Measurements from ENCODE around the gene NLGN3. TPM values are rescaled to one million over a fixed set of nuclear protein-coding genes. Genes with fewer than 3 reads are reported as not detected.
A peak's percentile ranks its signal among the peaks of the same experiment; 100 is the strongest.

NLGN3 gene
- total RNA-seq, 1 donor from 2014 or later, result 0.24 TPM

DNA sequence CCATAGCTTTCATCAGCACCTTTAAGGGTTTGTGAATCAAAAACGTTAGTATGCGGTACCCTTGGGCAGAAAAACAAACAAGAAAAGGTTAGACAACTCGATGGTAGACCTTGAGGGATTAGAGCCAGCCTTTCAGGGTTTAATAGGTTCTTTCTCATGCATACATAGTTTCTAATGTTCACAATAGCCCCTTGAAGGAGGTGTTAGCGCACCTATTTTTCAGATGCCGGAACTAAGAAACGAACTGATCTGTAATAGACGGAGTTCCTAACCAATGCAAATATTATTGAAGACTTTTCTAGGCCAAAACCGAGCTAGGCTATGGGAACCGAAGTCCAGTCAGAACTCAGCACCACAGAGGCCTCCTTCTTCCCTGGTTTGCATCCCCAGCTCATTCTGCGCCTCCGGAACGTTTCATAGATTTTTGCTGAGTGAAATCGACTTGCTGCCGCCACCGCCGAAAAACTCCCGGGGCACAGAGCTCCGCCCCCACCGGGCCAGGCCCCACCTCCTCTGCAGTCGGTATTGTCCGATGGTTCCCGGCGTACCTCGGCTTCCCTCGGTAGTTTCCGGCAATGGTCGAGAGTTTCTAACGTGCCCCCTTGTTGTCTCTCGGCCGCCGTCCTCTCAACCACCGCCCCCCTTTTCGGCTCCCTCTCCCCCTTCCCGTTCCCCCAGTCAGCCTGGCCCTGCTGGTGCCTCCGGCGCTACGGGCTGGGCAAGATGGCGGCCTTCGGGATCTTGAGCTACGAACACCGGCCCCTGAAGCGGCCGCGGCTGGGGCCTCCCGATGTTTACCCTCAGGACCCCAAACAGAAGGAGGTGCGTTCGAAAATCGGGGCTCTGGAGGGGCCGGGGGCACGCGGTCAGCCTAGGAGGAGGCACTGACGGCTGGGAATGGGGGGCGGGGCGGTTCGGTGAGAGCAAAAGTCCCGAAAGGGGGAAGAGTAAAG lies 26.3 kb upstream of the NLGN3 start, which contains the start of gene MED12:
Gene MED12, plus strand, starts transcription at position 565 of the 953 bp plus-strand sequence. Its CDS starts 159 bp downstream, at position 724.
- peak; percentile 85 for DNase-seq (ENCODE audit: low read depth)

DNA sequence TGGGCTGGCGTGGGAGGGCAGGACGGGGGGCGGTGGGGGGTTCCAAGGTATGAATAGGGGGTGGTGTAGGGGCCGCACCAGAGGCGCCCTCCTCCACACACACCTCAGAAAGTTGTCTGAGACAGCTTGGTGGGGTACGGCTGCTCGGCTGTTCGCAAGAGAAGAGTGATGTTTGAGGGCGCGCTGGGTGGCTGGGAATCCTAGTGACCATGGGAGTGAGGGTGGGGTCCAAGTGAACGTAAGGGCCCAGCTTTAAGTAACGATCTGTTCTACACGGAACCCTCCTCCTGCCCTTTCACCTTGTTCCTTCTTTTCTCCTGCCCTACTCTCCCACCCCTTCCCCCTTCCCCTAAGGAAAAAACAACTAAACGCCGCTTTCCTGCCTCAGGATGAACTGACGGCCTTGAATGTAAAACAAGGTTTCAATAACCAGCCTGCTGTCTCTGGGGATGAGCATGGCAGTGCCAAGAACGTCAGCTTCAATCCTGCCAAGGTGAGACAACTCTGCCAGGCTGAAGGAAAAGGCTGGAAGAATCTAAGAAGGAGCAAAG lies 25.6 kb upstream of the NLGN3 start:
- no peak for DNase-seq (ENCODE audit: low read depth)

DNA sequence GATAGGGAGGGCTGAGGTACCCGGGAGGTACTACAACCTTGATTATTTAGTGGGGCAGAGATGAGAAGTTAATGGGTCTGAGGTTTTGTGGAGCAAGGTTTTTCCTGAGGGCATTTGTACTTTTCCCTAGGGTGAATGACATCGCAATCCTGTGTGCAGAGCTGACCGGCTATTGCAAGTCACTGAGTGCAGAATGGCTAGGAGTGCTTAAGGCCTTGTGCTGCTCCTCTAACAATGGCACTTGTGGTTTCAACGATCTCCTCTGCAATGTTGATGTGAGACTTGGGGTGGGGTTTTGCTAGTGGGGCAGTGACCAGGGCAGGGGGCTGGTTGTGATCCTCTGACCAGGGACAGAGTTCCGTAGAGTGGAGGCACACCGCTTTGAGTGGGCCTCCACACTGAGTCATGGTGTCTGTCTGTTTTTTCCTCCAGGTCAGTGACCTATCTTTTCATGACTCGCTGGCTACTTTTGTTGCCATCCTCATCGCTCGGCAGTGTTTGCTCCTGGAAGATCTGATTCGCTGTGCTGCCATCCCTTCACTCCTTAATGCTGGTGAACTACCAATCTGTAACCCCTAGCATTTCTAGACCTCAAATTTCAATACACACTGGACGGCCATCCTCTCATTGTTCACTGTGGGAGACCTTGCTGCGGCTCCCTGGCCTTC lies 16.3 kb upstream of the NLGN3 start:
- no peak for DNase-seq (ENCODE audit: low read depth)

DNA sequence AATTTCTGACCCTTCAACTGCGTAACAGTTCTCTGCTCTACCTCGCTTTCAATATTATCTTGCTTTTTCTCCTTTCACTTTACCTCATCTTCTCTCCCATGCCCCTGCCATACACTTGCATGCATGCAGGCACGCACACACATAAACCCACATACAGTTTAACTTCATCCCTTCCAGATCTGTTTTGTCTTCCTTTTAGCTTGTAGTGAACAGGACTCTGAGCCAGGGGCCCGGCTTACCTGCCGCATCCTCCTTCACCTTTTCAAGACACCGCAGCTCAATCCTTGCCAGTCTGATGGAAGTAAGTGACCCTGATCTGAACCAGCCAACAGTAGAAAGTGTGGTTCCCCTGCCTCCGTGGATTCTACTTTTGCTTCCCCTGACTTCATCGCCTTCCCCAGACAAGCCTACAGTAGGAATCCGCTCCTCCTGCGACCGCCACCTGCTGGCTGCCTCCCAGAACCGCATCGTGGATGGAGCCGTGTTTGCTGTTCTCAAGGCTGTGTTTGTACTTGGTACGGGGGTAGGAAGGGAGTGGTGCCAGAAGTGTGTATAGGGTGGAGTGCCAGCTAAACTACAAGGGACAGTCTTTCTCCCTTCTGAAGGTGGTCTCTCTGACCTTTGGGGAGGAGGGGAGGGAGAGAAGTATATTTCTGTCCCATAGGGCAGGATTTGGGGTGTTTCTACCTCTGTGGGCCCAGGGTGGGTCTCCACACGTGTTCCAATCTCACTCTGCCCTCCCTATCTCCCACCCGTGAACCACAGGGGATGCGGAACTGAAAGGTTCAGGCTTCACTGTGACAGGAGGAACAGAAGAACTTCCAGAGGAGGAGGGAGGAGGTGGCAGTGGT lies 15.5 kb upstream of the NLGN3 start:
- peak; percentile 60 for DNase-seq (ENCODE audit: low read depth)

DNA sequence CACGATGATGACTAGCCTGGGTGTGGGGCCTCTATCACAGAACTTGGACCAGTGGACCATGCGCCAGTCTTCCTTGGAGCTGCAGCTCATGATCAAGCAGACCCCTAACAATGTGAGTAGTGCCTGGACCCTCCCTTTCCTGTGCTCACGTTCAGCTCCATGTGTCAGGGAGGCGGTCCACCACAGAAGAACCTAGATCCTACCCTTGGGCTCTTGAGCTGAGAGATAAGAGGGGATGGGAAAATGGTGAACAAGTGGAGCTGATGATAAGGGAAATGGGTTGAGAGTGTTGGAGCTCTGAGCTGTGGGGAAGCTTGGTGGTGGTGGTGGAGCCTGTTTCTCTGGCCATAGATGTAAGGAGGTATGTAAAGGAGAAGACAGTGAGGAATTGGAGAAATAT lies 13.1 kb upstream of the NLGN3 start:
- no peak for DNase-seq (ENCODE audit: low read depth)

DNA sequence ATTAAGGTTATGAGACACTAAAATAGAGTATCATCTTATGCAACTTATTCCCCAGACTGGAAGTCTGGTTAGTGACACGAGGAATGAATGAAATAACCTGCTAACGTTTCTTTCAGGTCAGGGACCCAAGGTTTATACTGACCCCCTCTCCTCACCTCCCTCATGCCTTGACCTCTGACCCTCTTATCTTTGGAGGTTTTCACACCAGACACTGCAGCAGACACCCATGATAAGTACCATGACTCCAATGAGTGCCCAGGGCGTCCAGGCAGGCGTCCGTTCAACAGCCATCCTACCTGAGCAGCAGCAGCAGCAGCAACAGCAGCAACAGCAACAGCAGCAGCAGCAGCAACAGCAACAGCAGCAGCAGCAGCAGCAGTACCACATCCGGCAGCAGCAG lies 4.2 kb upstream of the NLGN3 start:
- DNase-seq (ENCODE audit: low read depth), result no peak

DNA sequence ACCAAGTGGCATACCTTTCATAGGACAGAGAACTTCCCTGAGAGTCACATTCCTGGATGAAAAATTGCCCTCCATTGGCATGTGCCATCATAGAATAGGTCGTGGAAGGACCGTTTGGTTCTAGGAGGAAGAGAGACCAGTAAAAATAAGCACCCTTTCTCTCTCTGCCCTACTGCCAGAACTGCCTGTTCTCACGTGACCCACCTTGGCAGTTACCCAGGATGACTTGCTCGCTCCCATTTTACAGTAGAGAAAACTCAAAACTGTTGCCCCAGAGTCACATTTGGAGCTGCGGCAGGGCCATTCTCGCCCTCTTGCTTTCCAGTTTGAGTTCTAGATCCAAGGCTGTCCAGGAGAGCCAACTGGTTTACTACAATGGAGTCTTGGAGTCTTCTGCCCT lies 1.1 kb upstream of the NLGN3 start:
- DNase-seq (ENCODE audit: low read depth), result no peak

DNA sequence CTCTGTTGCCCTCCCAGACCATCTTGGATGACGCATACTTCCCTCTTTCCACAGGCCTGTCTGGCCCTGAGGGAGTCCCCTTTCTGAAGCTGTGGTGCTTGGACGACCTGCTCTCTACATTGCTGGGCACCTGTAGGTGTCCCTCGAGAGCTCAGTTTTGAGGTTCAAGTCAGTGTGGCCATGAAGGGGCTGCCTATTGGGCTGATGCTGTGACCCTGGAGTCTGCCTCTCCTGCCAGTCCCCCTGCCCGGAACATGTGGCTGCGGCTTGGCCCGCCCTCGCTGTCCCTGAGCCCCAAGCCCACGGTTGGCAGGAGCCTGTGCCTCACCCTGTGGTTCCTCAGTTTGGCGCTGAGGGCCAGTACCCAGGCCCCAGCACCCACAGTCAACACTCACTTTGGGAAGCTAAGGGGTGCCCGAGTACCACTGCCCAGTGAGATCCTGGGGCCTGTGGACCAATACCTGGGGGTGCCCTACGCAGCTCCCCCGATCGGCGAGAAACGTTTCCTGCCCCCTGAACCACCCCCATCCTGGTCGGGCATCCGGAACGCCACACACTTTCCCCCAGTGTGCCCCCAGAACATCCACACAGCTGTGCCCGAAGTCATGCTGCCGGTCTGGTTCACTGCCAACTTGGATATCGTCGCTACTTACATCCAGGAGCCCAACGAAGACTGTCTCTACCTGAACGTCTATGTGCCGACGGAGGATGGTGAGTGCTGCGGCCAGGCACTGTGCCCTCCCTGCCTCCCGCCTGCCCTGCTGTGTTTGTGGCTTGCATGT lies 3.0 kb downstream of the NLGN3 start:
- DNase-seq (ENCODE audit: low read depth), result no peak

DNA sequence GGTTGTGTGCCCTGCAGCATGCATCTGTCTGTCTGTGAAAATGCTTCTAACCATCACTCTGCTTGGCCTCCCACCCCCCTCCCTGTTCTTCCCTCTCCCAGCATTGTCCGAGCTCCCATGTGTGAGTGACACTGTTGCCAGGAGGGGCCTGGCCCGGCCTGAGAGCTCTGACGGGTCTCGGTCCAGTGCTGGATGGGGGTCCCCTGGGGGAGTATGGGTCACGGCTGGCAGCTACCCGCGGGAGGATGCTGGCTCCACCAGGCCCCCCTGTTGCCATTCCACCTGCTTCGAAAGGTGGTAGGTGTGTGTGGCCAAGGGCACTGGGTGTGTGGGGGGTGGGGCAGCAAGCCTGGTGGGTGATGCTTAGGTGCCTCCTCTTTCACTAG lies 3.6 kb downstream of the NLGN3 start:
- DNase-seq (ENCODE audit: low read depth), result no peak

DNA sequence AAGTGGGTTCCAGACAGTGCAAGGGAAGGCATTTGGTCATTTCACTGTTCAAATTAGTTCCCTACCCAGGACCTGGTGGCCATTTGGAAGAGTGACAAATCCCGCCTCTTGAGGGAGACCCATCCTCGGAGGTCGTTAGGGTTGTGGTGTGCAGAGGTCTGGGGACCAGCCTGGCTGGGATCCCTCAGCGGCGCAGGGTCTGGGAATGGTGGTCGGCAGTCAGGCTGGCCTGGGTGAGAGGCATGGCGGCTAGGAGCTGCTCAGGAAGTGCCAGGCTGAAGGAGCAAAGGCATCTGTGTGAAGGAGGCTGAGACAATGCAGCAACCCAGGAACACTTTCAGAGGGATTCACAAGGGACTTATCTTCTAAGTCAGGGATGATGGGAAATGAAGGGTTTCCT lies 6.7 kb downstream of the NLGN3 start:
- no peak for DNase-seq (ENCODE audit: low read depth)

DNA sequence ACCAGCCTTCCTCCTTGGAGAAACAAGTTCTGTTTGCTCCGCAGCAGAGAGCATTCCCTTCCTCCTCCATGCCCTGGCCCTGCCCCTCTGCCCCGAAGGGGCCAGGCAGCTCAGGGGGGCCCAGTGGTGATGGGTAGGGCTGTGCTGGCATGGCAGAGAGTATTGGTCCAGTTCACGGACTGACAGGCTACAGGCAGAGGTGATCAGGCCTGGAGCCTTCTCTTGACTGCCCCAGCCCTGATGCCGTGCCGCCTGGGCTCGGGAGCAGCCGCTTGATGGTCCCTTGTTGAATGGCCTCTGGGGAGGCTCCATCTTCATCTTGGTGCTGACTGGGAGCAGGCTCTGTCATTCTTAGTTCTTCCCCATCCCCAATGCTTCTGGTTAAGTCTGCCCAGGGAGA lies 9.6 kb downstream of the NLGN3 start:
- DNase-seq (ENCODE audit: low read depth), result no peak

DNA sequence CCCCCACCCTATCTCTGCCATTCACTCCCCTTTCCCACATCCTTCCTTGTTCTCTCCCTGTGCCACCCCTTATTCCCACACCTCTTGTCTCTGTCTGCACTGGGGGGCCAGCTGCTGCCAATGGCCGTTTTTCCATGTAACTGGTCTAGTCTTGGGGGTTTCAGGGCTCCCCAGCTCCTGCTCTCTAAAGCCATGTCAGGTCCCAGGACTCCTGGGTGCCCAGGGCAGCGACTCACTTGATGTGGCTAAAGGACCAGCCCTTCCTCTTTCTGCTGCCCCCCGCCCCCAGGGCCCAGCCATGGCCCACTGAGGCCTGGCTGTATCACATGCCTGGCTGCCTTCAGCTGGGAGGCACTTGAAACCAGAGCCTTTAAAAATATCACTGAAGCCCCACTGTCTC lies 10.0 kb downstream of the NLGN3 start:
- DNase-seq (ENCODE audit: low read depth), result no peak

DNA sequence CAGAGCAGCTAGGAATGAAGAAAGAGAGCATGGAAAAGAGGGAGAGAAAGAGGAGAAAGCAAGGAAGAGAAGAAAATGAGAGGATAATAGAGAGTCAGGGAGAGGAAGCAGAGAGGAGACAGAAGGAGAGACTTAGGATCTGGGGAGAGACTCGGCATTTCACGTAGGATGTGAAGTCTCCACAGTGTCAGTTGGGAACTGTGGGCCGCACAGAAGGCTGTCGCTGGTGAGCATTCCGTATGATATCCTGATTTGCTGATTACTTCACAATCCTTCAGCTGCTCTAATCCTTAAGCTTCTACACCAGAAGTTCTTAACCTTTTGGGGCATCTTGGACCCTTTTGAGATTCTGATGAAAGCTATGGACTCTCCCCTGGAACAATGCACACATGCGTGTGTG lies 14.0 kb downstream of the NLGN3 start:
- no peak for DNase-seq (ENCODE audit: low read depth)

DNA sequence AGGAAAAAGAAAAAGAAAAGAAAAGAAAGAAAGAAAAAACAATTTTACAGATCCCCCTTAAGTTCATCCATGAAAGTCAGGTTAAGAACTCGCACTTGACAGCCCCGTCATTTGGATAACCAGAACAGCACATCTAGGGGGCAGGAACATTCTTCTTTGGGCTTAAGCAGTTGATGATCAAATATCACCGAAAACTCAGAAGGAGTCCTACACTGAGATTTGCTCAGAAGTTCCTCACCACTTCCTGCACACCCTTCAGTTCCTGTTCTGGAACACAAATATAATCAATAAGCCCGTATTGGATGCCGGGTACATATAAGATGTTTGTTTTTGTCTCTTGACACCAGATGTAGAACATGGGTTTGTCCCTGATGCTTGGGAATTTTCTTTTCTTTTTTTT lies 14.7 kb downstream of the NLGN3 start:
- no peak for DNase-seq (ENCODE audit: low read depth)

DNA sequence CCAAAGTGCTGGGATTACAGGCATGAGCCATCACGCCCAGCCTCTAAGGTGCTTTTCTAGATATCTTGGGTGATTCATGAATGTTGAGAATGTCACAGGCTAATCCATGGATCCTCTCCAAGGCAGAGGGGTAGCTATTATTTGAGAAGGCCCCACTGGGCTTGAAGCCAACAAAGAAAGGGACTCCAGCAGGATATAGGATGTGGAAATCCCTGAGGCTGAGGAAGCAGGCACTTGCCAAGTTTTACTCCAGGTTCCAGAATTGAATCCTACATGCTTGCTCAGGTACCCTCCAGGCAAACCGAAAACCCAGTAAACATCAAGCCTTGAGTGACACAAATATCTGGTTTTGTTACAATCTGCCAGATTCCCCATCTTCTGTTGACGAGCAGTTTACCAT lies 15.8 kb downstream of the NLGN3 start:
- no peak for DNase-seq (ENCODE audit: low read depth)

DNA sequence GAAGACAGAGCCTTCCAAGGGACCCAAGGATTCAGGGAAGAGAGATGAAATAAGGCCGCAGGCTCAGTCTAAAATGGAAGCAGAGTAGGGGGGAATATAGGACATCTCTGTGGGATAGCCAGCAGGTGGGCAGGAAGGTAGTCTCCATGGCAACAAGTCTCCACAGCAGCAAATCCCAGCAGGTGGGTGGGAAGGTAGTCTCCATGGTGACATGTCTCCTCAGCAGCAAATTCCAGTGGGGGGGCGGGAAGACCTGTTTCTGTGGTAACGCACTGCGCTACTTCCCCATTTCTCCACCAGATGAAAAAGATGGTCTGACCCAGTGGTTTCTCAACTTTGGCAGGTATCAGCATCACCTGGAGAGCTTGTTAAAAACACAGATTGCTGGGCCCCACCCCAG lies 18.3 kb downstream of the NLGN3 start:
- no peak for DNase-seq (ENCODE audit: low read depth)

DNA sequence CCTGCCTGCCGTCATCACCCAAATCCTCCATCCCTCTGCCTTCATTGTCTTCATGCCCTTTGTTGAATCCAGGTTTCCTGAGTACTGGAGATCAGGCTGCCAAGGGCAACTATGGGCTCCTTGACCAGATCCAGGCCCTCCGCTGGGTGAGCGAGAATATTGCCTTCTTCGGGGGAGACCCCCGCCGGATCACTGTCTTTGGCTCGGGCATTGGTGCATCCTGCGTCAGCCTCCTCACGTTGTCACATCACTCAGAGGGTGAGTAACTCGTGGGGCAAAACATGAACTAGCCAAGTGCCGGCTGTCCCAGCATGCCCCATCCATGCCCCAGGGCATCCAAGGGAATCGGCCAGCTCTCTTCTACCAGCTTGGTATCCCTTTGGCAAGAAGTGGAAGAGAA lies 19.4 kb downstream of the NLGN3 start:
- no peak for DNase-seq (ENCODE audit: low read depth)

DNA sequence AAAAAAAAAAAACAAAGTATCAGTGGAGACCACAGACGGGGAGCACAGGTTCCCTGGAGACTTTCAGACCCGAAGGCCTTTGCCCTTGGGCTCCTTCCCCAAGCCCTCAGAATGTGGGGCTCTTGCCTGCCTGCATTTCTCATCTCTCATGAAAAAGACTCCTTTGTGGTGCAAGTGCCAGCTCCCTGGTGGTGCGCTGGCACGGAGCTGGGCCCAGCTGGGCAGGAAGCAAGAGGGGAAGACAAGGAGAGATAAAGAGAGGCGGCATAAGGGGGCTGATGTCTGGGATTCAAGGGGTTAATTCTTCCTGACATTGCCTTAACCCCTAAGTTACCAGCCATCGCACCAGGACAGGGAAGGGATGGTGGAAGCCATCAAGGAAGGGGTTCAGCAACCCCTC lies 21.8 kb downstream of the NLGN3 start:
- no peak for DNase-seq (ENCODE audit: low read depth)

DNA sequence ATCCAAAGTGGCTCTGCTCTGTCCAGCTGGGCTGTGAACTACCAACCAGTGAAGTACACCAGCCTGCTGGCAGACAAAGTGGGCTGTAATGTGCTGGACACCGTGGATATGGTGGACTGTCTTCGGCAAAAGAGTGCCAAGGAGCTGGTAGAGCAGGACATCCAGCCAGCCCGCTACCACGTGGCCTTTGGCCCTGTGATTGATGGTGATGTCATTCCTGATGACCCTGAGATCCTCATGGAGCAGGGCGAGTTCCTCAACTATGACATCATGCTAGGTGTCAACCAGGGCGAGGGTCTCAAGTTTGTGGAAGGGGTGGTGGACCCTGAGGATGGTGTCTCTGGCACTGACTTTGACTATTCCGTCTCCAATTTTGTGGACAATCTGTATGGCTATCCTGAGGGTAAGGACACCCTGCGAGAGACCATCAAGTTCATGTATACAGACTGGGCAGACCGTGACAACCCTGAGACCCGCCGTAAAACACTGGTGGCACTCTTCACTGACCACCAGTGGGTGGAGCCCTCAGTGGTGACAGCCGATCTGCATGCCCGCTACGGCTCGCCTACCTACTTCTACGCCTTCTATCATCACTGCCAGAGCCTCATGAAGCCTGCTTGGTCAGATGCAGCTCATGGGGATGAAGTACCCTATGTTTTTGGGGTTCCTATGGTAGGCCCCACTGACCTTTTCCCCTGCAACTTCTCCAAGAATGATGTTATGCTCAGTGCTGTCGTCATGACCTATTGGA lies 22.6 kb downstream of the NLGN3 start:
- DNase-seq (ENCODE audit: low read depth), result no peak

DNA sequence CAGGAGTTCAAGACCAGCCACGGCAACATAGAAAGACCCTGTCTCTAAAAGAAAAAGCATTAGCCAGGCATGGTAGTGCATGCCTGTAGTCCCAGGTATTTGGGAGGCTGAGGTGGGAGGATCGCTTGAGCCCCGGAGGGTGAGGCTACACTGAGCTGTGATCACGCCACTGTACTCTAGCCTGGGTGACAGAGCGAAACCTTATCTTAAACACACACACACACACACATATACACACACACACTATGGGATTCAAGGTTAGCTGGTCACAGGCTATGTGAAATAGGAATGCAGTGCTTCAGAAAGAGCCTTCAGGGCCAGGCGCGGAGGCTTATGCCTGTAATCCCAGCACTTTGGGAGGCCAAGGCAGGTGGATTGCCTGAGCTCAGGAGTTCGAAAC lies 23.5 kb downstream of the NLGN3 start:
- no peak for DNase-seq (ENCODE audit: low read depth)

All from myocyte (in vitro differentiated cells).